Gastrocnemius medialis (tissue), 4 donors: ENCODE measurements around the gene SUPT20HL1.
"Not testable (repeated sequence)": the region's sequence is repeated elsewhere in the genome, so short reads cannot be mapped to it uniquely, and the experiment has no call there.

ENCODE experiments used
- POLR2A ChIP-seq, 2 donors: fragments of 450-650 bp; IDR thresholded peaks; one replicate each; pipeline ENCODE4 v1.6.1; 2017; ENCODE audit warnings: antibody characterized with exemption in 2 of 2, mild to moderate bottlenecking in 2 of 2, moderate library complexity in 2 of 2
- TF ChIP-seq, protein P1 (sequence below), 5 experiments: fragments of 450-650 bp in 3 of 5; fragments of 200-600 bp in 2 of 5; sonication (generic) in 2 of 5; IDR thresholded peaks in 4 of 5; conservative IDR thresholded peaks in 1 of 5; 1 replicate in 4 of 5; 2 replicates in 1 of 5; pipeline ENCODE4 v1.5.1; 2016 to 2019; ENCODE audit warnings: antibody characterized with exemption in 5 of 5, mild to moderate bottlenecking in 3 of 5, moderate library complexity in 3 of 5

DNA sequence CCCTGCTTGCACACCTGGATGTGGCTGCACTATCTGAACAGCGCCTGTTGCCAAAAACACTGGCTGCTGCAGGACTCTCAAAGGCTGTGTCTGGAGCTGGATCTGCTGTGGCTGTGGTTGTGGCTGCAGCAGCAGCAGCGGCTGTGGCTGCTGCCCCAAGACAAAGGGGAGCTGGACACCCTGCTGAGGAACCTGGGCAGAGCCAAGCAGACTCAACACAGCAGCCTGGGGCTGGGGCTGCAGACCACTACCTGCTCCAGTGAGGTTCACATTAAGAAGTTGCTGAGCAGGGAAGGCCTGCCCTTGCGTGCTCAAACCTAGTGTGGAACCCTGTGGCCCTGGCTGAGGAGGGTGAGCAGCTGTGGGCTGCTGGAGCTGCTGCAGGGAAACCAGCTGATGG is 49.5 kb upstream of the SUPT20HL1 start:
- TF ChIP-seq, protein P1, sequence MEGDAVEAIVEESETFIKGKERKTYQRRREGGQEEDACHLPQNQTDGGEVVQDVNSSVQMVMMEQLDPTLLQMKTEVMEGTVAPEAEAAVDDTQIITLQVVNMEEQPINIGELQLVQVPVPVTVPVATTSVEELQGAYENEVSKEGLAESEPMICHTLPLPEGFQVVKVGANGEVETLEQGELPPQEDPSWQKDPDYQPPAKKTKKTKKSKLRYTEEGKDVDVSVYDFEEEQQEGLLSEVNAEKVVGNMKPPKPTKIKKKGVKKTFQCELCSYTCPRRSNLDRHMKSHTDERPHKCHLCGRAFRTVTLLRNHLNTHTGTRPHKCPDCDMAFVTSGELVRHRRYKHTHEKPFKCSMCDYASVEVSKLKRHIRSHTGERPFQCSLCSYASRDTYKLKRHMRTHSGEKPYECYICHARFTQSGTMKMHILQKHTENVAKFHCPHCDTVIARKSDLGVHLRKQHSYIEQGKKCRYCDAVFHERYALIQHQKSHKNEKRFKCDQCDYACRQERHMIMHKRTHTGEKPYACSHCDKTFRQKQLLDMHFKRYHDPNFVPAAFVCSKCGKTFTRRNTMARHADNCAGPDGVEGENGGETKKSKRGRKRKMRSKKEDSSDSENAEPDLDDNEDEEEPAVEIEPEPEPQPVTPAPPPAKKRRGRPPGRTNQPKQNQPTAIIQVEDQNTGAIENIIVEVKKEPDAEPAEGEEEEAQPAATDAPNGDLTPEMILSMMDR (IDR thresholded peaks at IDR 0.05 in 4 of 5, conservative IDR thresholded peaks at IDR 0.05 in 1 of 5) = not testable (repeated sequence)
- not testable (repeated sequence) for TF ChIP-seq POLR2A (IDR thresholded peaks at IDR 0.05)
